Measurements from ENCODE around the gene BRIP1.

GRCh38 chr17:61722398-61722797 lies 140.9 kb downstream of the BRIP1 start:
- no peak for TF ChIP-seq EZH2 (IDR thresholded peaks at IDR 0.05; ENCODE audit: insufficient read depth, poor library complexity, severe bottlenecking)
- TF ChIP-seq EZH2phosphoT487 (IDR thresholded peaks at IDR 0.05; ENCODE audit: insufficient read depth, low read depth) = no peak

Data from GM23248 (cell line).